Kidney (tissue), 14 donors: Measurements from ENCODE around the gene GULP1. TPM values are rescaled to one million over a fixed set of nuclear protein-coding genes. Genes with fewer than 3 reads are reported as not detected.

Experiments used
- DNase-seq, 5 donors: peaks; one replicate each; pipeline ENCODE4 v3.0.0-alpha.2; 2013 to 2020
- FAIRE-seq: peaks from 2 replicates; lab custom pipeline; 2012; peaks lifted over from hg19 to GRCh38; lab: Jason Lieb, UNC
- H3K27ac ChIP-seq, 2 donors: one replicate each; pipeline ENCODE4 v1.7.0; 2013; ENCODE audit warnings: low read depth in 2 of 2, low read length in 2 of 2, inconsistent platforms in 1 of 2
- H3K27me3 ChIP-seq: one replicate; pipeline ENCODE4 v1.7.1; 2013; ENCODE audit warnings: low read length, inconsistent platforms; ENCODE audit not compliant: control insufficient read depth, insufficient read depth
- H3K36me3 ChIP-seq, 3 donors: one replicate each; pipeline versions ENCODE4 v1.7.0 to v1.7.1; 2013; ENCODE audit warnings: low read length in 3 of 3, control low read depth in 1 of 3, inconsistent platforms in 1 of 3; ENCODE audit not compliant: insufficient read depth in 3 of 3, control insufficient read depth in 2 of 3
- H3K4me1 ChIP-seq, 3 donors: one replicate each; pipeline versions ENCODE4 v1.7.0 to v1.7.1; 2013; ENCODE audit warnings: low read length in 3 of 3, inconsistent platforms in 1 of 3, low read depth in 1 of 3; ENCODE audit not compliant: control insufficient read depth in 2 of 3, insufficient read depth in 2 of 3
- H3K4me3 ChIP-seq, 3 donors: one replicate each; pipeline versions ENCODE4 v1.7.0 to v1.8.1; 2013; ENCODE audit warnings: low read length in 3 of 3, control low read depth in 1 of 3, inconsistent platforms in 1 of 3
- H3K9ac ChIP-seq, 3 donors: one replicate each; pipeline versions ENCODE4 v1.7.0 to v1.7.1; 2013; ENCODE audit warnings: low read length in 3 of 3, control low read depth in 1 of 3, inconsistent platforms in 1 of 3
- H3K9me3 ChIP-seq, 3 donors: one replicate each; pipeline versions ENCODE4 v1.7.0 to v1.7.1; 2013; ENCODE audit warnings: low read length in 3 of 3, control low read depth in 1 of 3, inconsistent platforms in 1 of 3; ENCODE audit not compliant: control insufficient read depth in 2 of 3, insufficient read depth in 1 of 3
- intact Hi-C: fragments of 100-400 bp; cut with DNase I; formaldehyde crosslinking; loops from one replicate; pipeline ENCODE4 v1.11.1; 2022
- polyA plus RNA-seq: library from polyadenylated mRNA; stranded (reverse); fragments of 350-450 nt; fragmentation: Illumina TruSeq; extraction: RNeasy Lipid Tissue Mini Kit (QIAGEN cat#74804); gene quantifications from one replicate; pipeline ENCODE4 v1.2.3, GENCODE V29; 2014; ENCODE audit warnings: low read depth, low replicate concordance; ENCODE audit not compliant: insufficient read depth
- total RNA-seq: library from RNA; stranded (reverse); fragmentation: NEBNext Ultra II Directional; extraction: Animal tissue kit (Norgen Biotek cat#: 25700); gene quantifications from one replicate; pipeline ENCODE4 v1.2.1, GENCODE V29; 2021
- TF ChIP-seq, protein P1 (sequence below): IDR thresholded peaks from 3 replicates; pipeline ENCODE4 v1.5.1; 2012; ENCODE audit warnings: mild to moderate bottlenecking, moderate library complexity, borderline replicate concordance; ENCODE audit not compliant: insufficient read depth; ENCODE audit errors: extremely low read depth
- donor health status: control.
- donor health status: control.
- donor health status: control.
- donor health status: control.
- donor health status: control.
- donor health status: DM: yes; HTN: yes; CAD: no.
- donor health status: Normal renal cell carcinoma (clear cell type).

Gene GULP1
- total and polyA plus RNA-seq, 2 donors from 2014 or later = 12.2 to 34.4 TPM

DNA sequence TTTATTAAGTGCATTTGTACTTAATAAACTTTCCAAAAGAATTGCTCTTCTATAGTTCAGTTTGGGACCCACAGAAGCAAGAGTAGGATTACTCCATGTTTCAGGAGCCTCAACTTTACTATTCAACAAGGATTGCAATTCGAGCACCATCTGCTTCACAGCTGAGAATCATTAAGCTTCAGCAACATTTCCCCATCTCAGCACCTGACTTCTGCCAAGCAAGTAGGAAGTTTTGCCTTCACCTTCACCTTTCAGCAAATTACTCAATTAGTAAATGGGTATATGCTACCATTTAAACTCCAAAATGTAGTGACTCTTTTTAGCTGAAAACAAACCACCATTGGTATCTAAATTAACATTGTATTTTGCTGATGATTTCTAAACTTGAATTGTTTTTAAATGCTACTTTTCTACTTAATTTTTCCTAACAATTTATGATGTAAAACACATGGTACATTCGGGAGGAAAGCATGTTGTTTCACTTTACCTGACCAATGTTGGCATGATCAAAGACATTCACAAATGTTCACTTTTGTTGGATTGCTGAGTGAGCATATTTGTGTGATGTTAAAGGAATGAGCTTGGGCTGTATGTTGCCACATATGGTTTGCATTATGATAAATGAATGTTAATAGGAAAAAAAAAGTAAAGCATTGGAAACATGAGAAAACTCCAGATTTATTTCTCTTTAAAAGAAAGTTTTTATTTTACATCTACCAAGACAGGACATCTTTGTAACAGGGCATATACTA lies 159.2 kb downstream of the GULP1 start:
- Histone ChIP-seq H3K27me3 (no peaks in the 10 kb centered on the region), H3K36me3 (no peaks in the 10 kb centered on the region)
- FAIRE-seq = no peak

DNA sequence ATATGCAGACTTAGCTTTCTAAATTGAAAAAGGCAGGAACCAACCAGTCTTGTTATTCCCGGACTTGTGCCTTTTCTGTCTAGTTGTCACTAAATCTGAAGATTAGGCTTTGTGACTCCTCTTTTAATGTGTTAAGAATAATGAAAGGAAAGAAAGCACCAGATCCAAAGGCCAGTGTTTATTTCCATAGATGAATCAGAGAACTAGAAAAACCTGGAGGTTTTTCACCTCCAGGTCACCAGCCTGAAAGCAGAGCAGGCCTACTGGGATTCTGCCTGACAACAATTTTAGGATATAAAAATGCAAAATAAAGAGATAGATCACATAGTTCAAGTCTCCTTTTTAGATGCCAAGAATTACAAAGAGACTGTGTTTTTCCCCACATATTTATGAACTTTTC lies 160.4 kb downstream of the GULP1 start:
- no peak for FAIRE-seq
- Histone ChIP-seq H3K4me1 (no peaks in the 10 kb centered on the region), H3K27me3 (no peaks in the 10 kb centered on the region)

More for the DNA sequence above, 159.2 kb downstream of the GULP1 start:
- DNase-seq = no peak
- no peaks in the 10 kb centered on the region for H3K4me1 ChIP-seq
- intact Hi-C loops = no loop called here
- H3K9ac ChIP-seq = no peak overlapping the region
- H3K9me3 ChIP-seq = no peaks in the 10 kb centered on the region
- no peak overlapping the region for H3K27ac ChIP-seq
- H3K4me3 ChIP-seq = no peak overlapping the region
- TF ChIP-seq, protein P1, sequence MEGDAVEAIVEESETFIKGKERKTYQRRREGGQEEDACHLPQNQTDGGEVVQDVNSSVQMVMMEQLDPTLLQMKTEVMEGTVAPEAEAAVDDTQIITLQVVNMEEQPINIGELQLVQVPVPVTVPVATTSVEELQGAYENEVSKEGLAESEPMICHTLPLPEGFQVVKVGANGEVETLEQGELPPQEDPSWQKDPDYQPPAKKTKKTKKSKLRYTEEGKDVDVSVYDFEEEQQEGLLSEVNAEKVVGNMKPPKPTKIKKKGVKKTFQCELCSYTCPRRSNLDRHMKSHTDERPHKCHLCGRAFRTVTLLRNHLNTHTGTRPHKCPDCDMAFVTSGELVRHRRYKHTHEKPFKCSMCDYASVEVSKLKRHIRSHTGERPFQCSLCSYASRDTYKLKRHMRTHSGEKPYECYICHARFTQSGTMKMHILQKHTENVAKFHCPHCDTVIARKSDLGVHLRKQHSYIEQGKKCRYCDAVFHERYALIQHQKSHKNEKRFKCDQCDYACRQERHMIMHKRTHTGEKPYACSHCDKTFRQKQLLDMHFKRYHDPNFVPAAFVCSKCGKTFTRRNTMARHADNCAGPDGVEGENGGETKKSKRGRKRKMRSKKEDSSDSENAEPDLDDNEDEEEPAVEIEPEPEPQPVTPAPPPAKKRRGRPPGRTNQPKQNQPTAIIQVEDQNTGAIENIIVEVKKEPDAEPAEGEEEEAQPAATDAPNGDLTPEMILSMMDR = no peak

DNA sequence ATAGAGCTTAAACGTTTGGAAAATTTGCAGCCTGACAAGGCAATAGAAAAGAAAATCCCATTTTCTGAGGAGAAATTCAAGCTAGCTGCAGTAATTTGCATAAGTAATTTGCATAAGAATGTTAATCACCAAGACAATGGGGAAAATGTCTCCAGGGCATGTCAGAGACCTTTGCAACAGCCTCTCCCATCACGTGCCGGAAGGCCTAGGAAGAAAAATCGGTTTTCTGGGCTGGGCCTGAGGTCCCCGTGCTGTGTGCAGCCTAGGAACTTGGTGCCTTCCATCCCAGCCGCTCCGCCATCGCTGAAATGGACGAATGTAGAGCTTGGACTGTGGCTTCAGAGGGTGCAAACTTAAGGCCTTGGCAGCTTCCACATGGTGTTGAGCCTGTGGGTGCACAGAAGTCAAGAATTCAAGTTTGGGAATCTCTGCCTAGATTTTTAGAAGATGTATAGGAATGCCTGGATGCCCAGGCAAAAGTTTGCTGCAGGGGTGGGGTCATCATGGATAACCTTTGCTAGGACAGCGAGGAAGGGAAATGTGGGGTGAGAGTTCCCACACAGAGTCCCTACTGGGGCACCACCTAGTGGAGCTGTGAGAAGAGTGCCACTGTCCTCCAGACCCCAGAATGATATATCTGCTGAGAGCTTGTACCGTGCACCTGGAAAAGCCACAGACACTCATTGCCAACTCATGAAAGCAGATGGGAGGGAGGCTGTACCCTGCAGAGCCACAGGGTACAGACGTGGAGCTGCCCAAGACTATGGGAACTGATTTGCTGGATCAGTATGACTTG lies 164.6 kb downstream of the GULP1 start:
- Histone ChIP-seq H3K4me1 (no peaks in the 10 kb centered on the region), H3K9ac (no peak overlapping the region), H3K27me3 (no peaks in the 10 kb centered on the region), H3K9me3 (no peaks in the 10 kb centered on the region), H3K36me3 (no peaks in the 10 kb centered on the region), H3K4me3 (no peak overlapping the region), H3K27ac (no peak overlapping the region)
- DNase-seq = no peak
- no peak for FAIRE-seq
- intact Hi-C loops = no loop called here
- TF ChIP-seq, protein P1 = no peak

More for the DNA sequence above, 160.4 kb downstream of the GULP1 start:
- no peaks in the 10 kb centered on the region for H3K36me3 ChIP-seq
- H3K27ac ChIP-seq = no peak overlapping the region
- H3K9ac ChIP-seq = no peak overlapping the region
- intact Hi-C loops = no loop called here
- H3K4me3 ChIP-seq = no peak overlapping the region
- H3K9me3 ChIP-seq = no peaks in the 10 kb centered on the region
- TF ChIP-seq, protein P1 = no peak
- DNase-seq = no peak
